ENCODE measurements around the gene ARHGAP28. TPM values are rescaled to one million over a fixed set of nuclear protein-coding genes. Genes with fewer than 3 reads are reported as not detected.

ARHGAP28 gene
- total RNA-seq, 3 donors from 2014 or later (not counting 1 experiment from before 2014, with no cell fraction given): not detected

- H3K4me1 ChIP-seq (ENCODE audit: control insufficient read depth, insufficient read depth, low read length): no peaks in the 10 kb centered on the region
- WGBS (ENCODE audit: insufficient coverage): 88% methylated on average over 6 of the region's 6 CpGs
- no peaks in the 10 kb centered on the region for H3K36me3 ChIP-seq (ENCODE audit: control insufficient read depth, insufficient read depth, low read length)
- ATAC-seq (no peak), DNase-seq (no peak)
- H3K27me3 ChIP-seq (ENCODE audit: control insufficient read depth, insufficient read depth, low read length): no peaks in the 10 kb centered on the region
- TF ChIP-seq CTCF (IDR thresholded peaks at IDR 0.05): no peak
- Mint-ChIP-seq H3K9me3 (peaks cover 0 to 2% of the 10 kb centered on the region in 2 donors), H3K4me3 (no peak overlapping the region), H3K27me3 (ENCODE audit: low read depth in 2 of 2) (no peaks in the 10 kb centered on the region), H3K27ac (no peak overlapping the region), H3K4me1 (no peaks in the 10 kb centered on the region), H3K36me3 (no peaks in the 10 kb centered on the region)
- H3K27ac ChIP-seq (ENCODE audit: low read length): no peak overlapping the region
- H3K9me3 ChIP-seq (ENCODE audit: control insufficient read depth, insufficient read depth, low read length): no peaks in the 10 kb centered on the region
- intact Hi-C loops (cut with micrococcal nuclease): no loop called here
- no peak overlapping the region for H3K4me3 ChIP-seq (ENCODE audit: low read length)
Measured at GRCh38 chr18:6943143-6943542, 213.6 kb downstream of the ARHGAP28 start.

GRCh38 chr18:6947338-6948030, 218.0 kb downstream of the ARHGAP28 start:
- 72% methylated on average over 7 of the region's 10 CpGs for WGBS (ENCODE audit: insufficient coverage)
- Mint-ChIP-seq H3K4me1 (no peaks in the 10 kb centered on the region), H3K36me3 (no peaks in the 10 kb centered on the region), H3K27ac (no peak overlapping the region), H3K27me3 (ENCODE audit: low read depth in 2 of 2) (no peaks in the 10 kb centered on the region), H3K9me3 (no peaks in the 10 kb centered on the region), H3K4me3 (no peak overlapping the region)
- DNase-seq: no peak
- no peak for TF ChIP-seq CTCF (IDR thresholded peaks at IDR 0.05)
- H3K4me3 ChIP-seq (ENCODE audit: low read length): no peak overlapping the region
- no peaks in the 10 kb centered on the region for H3K4me1 ChIP-seq (ENCODE audit: control insufficient read depth, insufficient read depth, low read length)
- no peak overlapping the region for H3K27ac ChIP-seq (ENCODE audit: low read length)
- H3K27me3 ChIP-seq (ENCODE audit: control insufficient read depth, insufficient read depth, low read length): no peaks in the 10 kb centered on the region
- no peak for ATAC-seq
- intact Hi-C loops (cut with micrococcal nuclease): no loop called here
- H3K36me3 ChIP-seq (ENCODE audit: control insufficient read depth, insufficient read depth, low read length): no peaks in the 10 kb centered on the region
- H3K9me3 ChIP-seq (ENCODE audit: control insufficient read depth, insufficient read depth, low read length): no peaks in the 10 kb centered on the region

GRCh38 chr18:6948281-6949055, 219.0 kb downstream of the ARHGAP28 start:
- no peak overlapping the region for H3K4me3 ChIP-seq (ENCODE audit: low read length)
- no peak for TF ChIP-seq CTCF (IDR thresholded peaks at IDR 0.05)
- Mint-ChIP-seq H3K4me1 (no peaks in the 10 kb centered on the region), H3K9me3 (no peaks in the 10 kb centered on the region), H3K27ac (no peak overlapping the region), H3K4me3 (no peak overlapping the region), H3K27me3 (ENCODE audit: low read depth in 2 of 2) (no peaks in the 10 kb centered on the region), H3K36me3 (no peaks in the 10 kb centered on the region)
- no peaks in the 10 kb centered on the region for H3K4me1 ChIP-seq (ENCODE audit: control insufficient read depth, insufficient read depth, low read length)
- intact Hi-C loops (cut with micrococcal nuclease): no loop called here
- H3K27me3 ChIP-seq (ENCODE audit: control insufficient read depth, insufficient read depth, low read length): no peaks in the 10 kb centered on the region
- DNase-seq (no peak), ATAC-seq (no peak)
- WGBS (ENCODE audit: insufficient coverage): 93% methylated on average over 16 of the region's 16 CpGs
- no peaks in the 10 kb centered on the region for H3K36me3 ChIP-seq (ENCODE audit: control insufficient read depth, insufficient read depth, low read length)
- H3K9me3 ChIP-seq (ENCODE audit: control insufficient read depth, insufficient read depth, low read length): no peaks in the 10 kb centered on the region
- H3K27ac ChIP-seq (ENCODE audit: low read length): no peak overlapping the region

Measured in natural killer cell (primary cell).